Measurements from ENCODE around the gene COL9A1. TPM values are rescaled to one million over a fixed set of nuclear protein-coding genes. Genes with fewer than 3 reads are reported as not detected.

The COL9A1 gene
- total RNA-seq, 1 experiment from 2014 or later, result not detected

DNA sequence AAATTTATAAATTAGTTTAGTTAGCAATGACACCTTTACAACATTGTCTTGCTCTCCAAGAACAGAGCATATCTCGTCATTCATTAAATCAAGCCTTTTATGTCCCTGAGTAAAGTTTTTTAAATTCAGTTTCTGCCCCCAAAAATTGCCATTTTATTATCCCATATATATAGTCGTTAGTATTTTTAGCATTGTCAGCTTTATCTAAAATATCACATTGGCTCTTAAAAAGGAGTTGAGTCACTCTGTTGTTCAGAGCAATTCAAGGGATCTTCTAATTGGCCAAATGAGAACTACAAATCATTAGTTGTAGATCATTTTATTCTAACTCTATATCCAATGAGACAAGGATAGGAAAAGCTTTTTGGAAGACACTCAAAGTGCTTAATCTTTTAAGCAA, 127.1 kb downstream of the COL9A1 start:
- DNase-seq (ENCODE audit: low read depth), result no peak

DNA sequence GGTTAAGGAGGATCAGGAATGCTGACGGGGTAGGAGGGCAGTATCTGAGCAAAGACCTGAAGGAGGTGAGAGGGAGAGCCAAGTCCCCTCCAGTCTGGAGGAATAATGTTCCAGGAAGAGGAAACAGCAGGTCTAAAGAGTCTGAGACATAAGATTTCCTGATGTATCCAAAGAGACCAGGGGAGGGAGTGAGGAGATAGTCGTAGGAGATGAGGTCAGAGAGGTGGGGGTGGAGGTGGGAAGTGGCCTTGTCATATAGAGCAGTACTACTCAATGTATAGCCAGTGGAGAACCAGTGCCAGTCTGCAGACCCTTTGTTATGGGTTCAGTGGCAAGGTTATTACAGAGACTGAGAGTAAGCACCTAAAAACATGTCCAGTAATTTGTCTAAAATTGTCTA, 130.6 kb downstream of the COL9A1 start:
- no peak for DNase-seq (ENCODE audit: low read depth)

DNA sequence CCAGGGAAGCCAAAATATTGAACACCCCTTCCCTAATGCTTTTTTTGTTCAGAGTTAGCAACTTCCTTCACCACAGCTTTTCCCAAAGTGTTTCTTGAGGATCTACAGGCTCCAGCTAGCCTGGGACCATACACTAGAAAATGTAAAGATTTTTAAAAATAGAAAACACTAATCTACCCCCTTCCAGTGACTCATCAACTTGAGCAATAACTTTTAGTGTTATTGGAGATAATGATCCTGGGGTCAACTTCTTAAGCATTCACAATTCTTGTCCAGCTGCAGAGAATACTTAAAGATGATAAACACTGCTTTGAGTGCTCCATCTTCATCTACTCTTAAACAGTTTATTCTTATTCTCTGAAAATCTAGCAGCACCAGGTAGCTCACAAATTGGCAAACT, 131.6 kb downstream of the COL9A1 start:
- no peak for DNase-seq (ENCODE audit: low read depth)

DNA sequence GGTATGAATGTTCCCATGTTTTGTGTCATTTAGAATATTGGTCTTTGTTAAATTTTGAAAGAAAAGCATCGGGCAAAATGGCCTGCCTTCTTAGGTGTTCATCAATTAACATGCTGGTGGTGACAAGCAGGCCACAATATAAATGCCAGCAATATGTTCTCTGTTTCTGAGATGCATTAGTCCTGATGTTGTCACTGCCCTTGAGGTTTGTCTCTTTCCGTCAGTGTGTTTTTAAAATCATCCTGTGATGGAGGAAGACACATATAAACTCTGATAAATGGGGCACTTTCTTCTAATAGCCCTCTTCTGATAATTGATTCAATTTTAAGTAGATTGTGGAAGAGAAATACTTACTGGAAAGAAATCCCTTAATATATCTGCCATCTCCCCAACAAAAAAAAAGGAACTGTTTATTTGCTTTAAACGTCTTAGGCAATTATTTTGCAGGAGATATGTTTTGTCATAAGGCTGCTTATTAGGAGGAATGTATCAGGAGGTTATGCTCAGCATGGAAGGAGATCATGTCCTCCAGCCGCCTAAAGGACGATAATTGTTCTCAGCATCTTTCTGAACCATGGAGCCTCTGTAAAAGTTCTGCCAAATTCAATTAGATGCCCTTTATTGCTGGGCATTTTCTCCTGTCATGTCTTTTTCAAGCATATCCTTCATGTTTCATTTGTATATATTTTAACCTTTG, 134.1 kb downstream of the COL9A1 start:
- DNase-seq (ENCODE audit: low read depth), result no peak

Other genes with a start within 250 kb of the COL9A1 start
- 6.8 and 10.3 TPM in 2 replicates for gene FAM135A, start 110.4 kb upstream of the COL9A1 start, total RNA-seq (2014; rRNA removed; shearing (Covaris generic))